H1 (cell line): ENCODE data around the gene MBTPS2. TPM values are rescaled to one million over a fixed set of nuclear protein-coding genes. Genes with fewer than 3 reads are reported as not detected.

ENCODE experiments used
- BCL11A ChIP-seq, 2 experiments: IDR thresholded peaks; one replicate each; pipeline ENCODE4 v1.6.1; 2011; ENCODE audit warnings: low read depth in 2 of 2, low read length in 2 of 2, mild to moderate bottlenecking in 2 of 2
- CHD2 ChIP-seq: IDR thresholded peaks from 2 replicates; pipeline ENCODE4 v1.6.1; 2012; ENCODE audit warnings: low read length, improper control_type of control experiment
- EP300 ChIP-seq, 2 experiments: IDR thresholded peaks; 1 replicate in 1 of 2; 2 replicates in 1 of 2; pipeline ENCODE4 v1.6.1; 2011 to 2012; ENCODE audit warnings: low read depth in 2 of 2, low read length in 2 of 2, mild to moderate bottlenecking in 2 of 2, borderline replicate concordance in 1 of 2, inconsistent platforms in 1 of 2, moderate library complexity in 1 of 2
- FOSL1 ChIP-seq: IDR thresholded peaks from 2 replicates; pipeline ENCODE4 v1.6.1; 2011; ENCODE audit warnings: mild to moderate bottlenecking, low read depth, low read length, moderate library complexity; ENCODE audit not compliant: insufficient read depth
- JUN ChIP-seq: IDR thresholded peaks from 2 replicates; pipeline ENCODE4 v1.6.1; 2011; ENCODE audit warnings: low read depth, mild to moderate bottlenecking, improper control_type of control experiment, low read length
- KDM1A ChIP-seq: fragments of 200-600, 300-600 bp; sonication (generic); IDR thresholded peaks from 2 replicates; pipeline ENCODE4 v1.7.1; 2016; ENCODE audit warnings: mild to moderate bottlenecking, low read length, borderline replicate concordance
- KDM4A ChIP-seq: IDR thresholded peaks from one replicate; pipeline ENCODE4 v1.7.1; 2012; ENCODE audit warnings: low read depth, mild to moderate bottlenecking, moderate library complexity, low read length, inconsistent platforms; ENCODE audit not compliant: severe bottlenecking
- KDM5A ChIP-seq: fragments of 200-600 bp; IDR thresholded peaks from 2 replicates; pipeline ENCODE4 v1.7.1; 2012; ENCODE audit warnings: mild to moderate bottlenecking, low read length, inconsistent platforms, mixed read lengths
- MAX ChIP-seq: IDR thresholded peaks from 2 replicates; pipeline ENCODE4 v1.6.1; 2012; ENCODE audit warnings: inconsistent platforms
- PHF8 ChIP-seq: fragments of 200-600 bp; sonication (generic); conservative IDR thresholded peaks from 2 replicates; pipeline ENCODE4 v1.7.1; 2012; ENCODE audit warnings: low read depth, mild to moderate bottlenecking, inconsistent platforms, low read length, moderate library complexity
- POLR2A ChIP-seq, 2 experiments: IDR thresholded peaks; 1 replicate in 1 of 2; 2 replicates in 1 of 2; pipeline ENCODE4 v1.6.1; 2011; ENCODE audit warnings: low read depth in 2 of 2, low read length in 2 of 2, mild to moderate bottlenecking in 2 of 2; ENCODE audit errors: control extremely low read depth in 1 of 2
- RAD21 ChIP-seq, 2 experiments: IDR thresholded peaks in 1 of 2; conservative IDR thresholded peaks in 1 of 2; 2 replicates each; pipeline ENCODE4 v1.6.1; 2011; ENCODE audit warnings: low read depth in 2 of 2, low read length in 2 of 2, improper control_type of control experiment in 1 of 2, inconsistent platforms in 1 of 2, mild to moderate bottlenecking in 1 of 2, moderate library complexity in 1 of 2
- RBBP5 ChIP-seq: IDR thresholded peaks from 2 replicates; pipeline ENCODE4 v1.7.1; 2012; ENCODE audit warnings: low read depth, mild to moderate bottlenecking, inconsistent platforms, low read length, moderate library complexity, borderline replicate concordance
- SIN3A ChIP-seq, 2 experiments: IDR thresholded peaks in 1 of 2; conservative IDR thresholded peaks in 1 of 2; 2 replicates each; pipeline ENCODE4 v1.6.1; 2011 to 2012; ENCODE audit warnings: low read length in 2 of 2, improper control_type of control experiment in 1 of 2, low read depth in 1 of 2, mild to moderate bottlenecking in 1 of 2
- SP2 ChIP-seq: IDR thresholded peaks from 2 replicates; pipeline ENCODE4 v1.6.1; 2012; ENCODE audit warnings: mild to moderate bottlenecking, low read length, inconsistent platforms
- TAF1 ChIP-seq: IDR thresholded peaks from 2 replicates; pipeline ENCODE4 v1.6.1; 2011; ENCODE audit warnings: mild to moderate bottlenecking, low read depth, low read length
- TAF7 ChIP-seq: optimal IDR thresholded peaks from 2 replicates; pipeline ENCODE3; 2011; ENCODE audit warnings: low read depth, mild to moderate bottlenecking, inconsistent platforms, low read length, moderate library complexity, borderline replicate concordance
- TBP ChIP-seq: IDR thresholded peaks from 2 replicates; pipeline ENCODE4 v1.6.1; 2011; ENCODE audit warnings: low read depth, low read length, improper control_type of control experiment
- TEAD4 ChIP-seq: IDR thresholded peaks from 2 replicates; pipeline ENCODE4 v1.6.1; 2012; ENCODE audit warnings: low read depth, low read length, inconsistent platforms, mixed read lengths
- polyA plus RNA-seq, 7 experiments: library from polyadenylated mRNA; depleted of rRNA in 3 of 7; stranded (reverse) in 5 of 7; unstranded in 2 of 7; fragments of >200 nt in 5 of 7; fragments of 200-250 nt in 2 of 7; gene quantifications; 1 replicate in 5 of 7; 2 replicates in 1 of 7; 4 replicates in 1 of 7; pipeline versions ENCODE4 v1.2.1 to v1.2.3, GENCODE V29; 2011 to 2013; ENCODE audit warnings: missing spikeins in 2 of 7, mixed read lengths in 2 of 7
- total RNA-seq: library from RNA; stranded (reverse); fragmentation: NEBNext Ultra II Directional; extraction: Animal tissue kit (Norgen Biotek cat#: 25700); gene quantifications from 2 replicates; pipeline ENCODE4 v1.2.1, GENCODE V29; 2021
- TF ChIP-seq, protein P1 (sequence below), 3 experiments: IDR thresholded peaks; 1 replicate in 2 of 3; 2 replicates in 1 of 3; pipeline versions ENCODE4 v1.5.1 to v1.6.1; 2011; ENCODE audit warnings: low read length in 3 of 3, mild to moderate bottlenecking in 3 of 3, inconsistent platforms in 2 of 3, low read depth in 1 of 3, moderate library complexity in 1 of 3; ENCODE audit not compliant: insufficient read depth in 1 of 3; ENCODE audit errors: control extremely low read depth in 1 of 3

MBTPS2 gene
- total and polyA plus RNA-seq, 2 of the 8 experiments (the other 6 are each of a cell fraction or from before 2014, with no cell fraction given), result 4.3 to 7.4 TPM

GRCh38 chrX:21839334-21840192 lies at the start of gene MBTPS2 (continued):
- TF ChIP-seq PHF8, result peak; percentile 79
- TF ChIP-seq RAD21 (IDR thresholded peaks at IDR 0.05 in 1 of 2, conservative IDR thresholded peaks at IDR 0.05 in 1 of 2; ENCODE audit: low read depth in 2 of 2, low read length in 2 of 2), result peak; percentile 53 to 61
- peak in 1 of 2 experiments; percentile 85; a peak in 2 of 3 replicates for TF ChIP-seq POLR2A (IDR thresholded peaks at IDR 0.05; ENCODE audit: control extremely low read depth in 1 of 2, low read depth in 2 of 2, low read length in 2 of 2)
- peak; percentile 99 for TF ChIP-seq TAF1
- no peak for TF ChIP-seq JUN
- TF ChIP-seq FOSL1, result no peak
- TF ChIP-seq TBP, result peak; percentile 96
- TF ChIP-seq TAF7, result peak; percentile 91
- no peak; the same call in 1 of the 2 replicates for TF ChIP-seq KDM5A
- peak in 1 of 2 experiments; percentile 55; a peak in 1 of 3 replicates for TF ChIP-seq EP300 (IDR thresholded peaks at IDR 0.05; ENCODE audit: borderline replicate concordance in 1 of 2, low read depth in 2 of 2, low read length in 2 of 2)
- TF ChIP-seq MAX, result no peak; the same call in none of the 2 replicates
- no peak for TF ChIP-seq KDM1A
- TF ChIP-seq TEAD4, result no peak
- TF ChIP-seq CHD2, result 0 out of 2 replicates have a peak, but pooled peaks have one; percentile 17
- TF ChIP-seq, protein P1, sequence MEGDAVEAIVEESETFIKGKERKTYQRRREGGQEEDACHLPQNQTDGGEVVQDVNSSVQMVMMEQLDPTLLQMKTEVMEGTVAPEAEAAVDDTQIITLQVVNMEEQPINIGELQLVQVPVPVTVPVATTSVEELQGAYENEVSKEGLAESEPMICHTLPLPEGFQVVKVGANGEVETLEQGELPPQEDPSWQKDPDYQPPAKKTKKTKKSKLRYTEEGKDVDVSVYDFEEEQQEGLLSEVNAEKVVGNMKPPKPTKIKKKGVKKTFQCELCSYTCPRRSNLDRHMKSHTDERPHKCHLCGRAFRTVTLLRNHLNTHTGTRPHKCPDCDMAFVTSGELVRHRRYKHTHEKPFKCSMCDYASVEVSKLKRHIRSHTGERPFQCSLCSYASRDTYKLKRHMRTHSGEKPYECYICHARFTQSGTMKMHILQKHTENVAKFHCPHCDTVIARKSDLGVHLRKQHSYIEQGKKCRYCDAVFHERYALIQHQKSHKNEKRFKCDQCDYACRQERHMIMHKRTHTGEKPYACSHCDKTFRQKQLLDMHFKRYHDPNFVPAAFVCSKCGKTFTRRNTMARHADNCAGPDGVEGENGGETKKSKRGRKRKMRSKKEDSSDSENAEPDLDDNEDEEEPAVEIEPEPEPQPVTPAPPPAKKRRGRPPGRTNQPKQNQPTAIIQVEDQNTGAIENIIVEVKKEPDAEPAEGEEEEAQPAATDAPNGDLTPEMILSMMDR (IDR thresholded peaks at IDR 0.05; ENCODE audit: control extremely low read depth in 1 of 3, insufficient read depth in 1 of 3, low read depth in 1 of 3, low read length in 3 of 3), result peak in 2 of 3 experiments; percentile 11 to 20; a peak in 2 of 4 replicates
- no peak for TF ChIP-seq SP2
- TF ChIP-seq KDM4A, result peak; percentile 62
- peak; percentile 61 for TF ChIP-seq RBBP5
- TF ChIP-seq SIN3A (conservative IDR thresholded peaks at IDR 0.05 in 1 of 2, IDR thresholded peaks at IDR 0.05 in 1 of 2; ENCODE audit: low read depth in 1 of 2, low read length in 2 of 2), result peak in 1 of 2 experiments; percentile 52; a peak in 1 of 4 replicates
- TF ChIP-seq BCL11A (IDR thresholded peaks at IDR 0.05; ENCODE audit: low read depth in 2 of 2, low read length in 2 of 2), result no peak
